Glomerular endothelial cell (primary cell): ENCODE data around the gene AFF4. TPM values are rescaled to one million over a fixed set of nuclear protein-coding genes. Genes with fewer than 3 reads are reported as not detected.

ENCODE experiments used
- DNase-seq: peaks from one replicate; pipeline ENCODE4 v3.0.0-alpha.2; 2011; ENCODE audit warnings: low read depth, low spot score; ENCODE audit errors: extremely low read depth
- total RNA-seq: library from RNA; depleted of rRNA; stranded (reverse); fragments of >200 nt; gene quantifications from 2 replicates; pipeline ENCODE4 v1.2.3, GENCODE V29; 2015

The AFF4 gene
- total RNA-seq, 1 donor from 2014 or later = 70.6 TPM

GRCh38 chr5:132895719-132896305 is 67.6 kb downstream of the AFF4 start:
- no peak for DNase-seq

GRCh38 chr5:132890817-132891216 is 72.6 kb downstream of the AFF4 start:
- no peak for DNase-seq

GRCh38 chr5:132889501-132889900 is 73.9 kb downstream of the AFF4 start:
- DNase-seq = no peak

GRCh38 chr5:132887283-132887682 is 76.2 kb downstream of the AFF4 start:
- DNase-seq = no peak

- no peak for DNase-seq
Observed at GRCh38 chr5:132886064-132886823, 77.2 kb downstream of the AFF4 start.

- no peak for DNase-seq
Observed at GRCh38 chr5:132884548-132884947, 78.9 kb downstream of the AFF4 start.

GRCh38 chr5:132883261-132883834 is 80.1 kb downstream of the AFF4 start:
- DNase-seq = peak; percentile 66

- no peak for DNase-seq
Observed at GRCh38 chr5:132877938-132878337, 85.5 kb downstream of the AFF4 start.

- DNase-seq = no peak
Observed at GRCh38 chr5:132877466-132877865, 86.0 kb downstream of the AFF4 start.

GRCh38 chr5:132876020-132876759 is 87.2 kb downstream of the AFF4 start:
- no peak for DNase-seq

GRCh38 chr5:132873930-132874271 is 89.5 kb downstream of the AFF4 start:
- DNase-seq = no peak

- DNase-seq = no peak
Observed at GRCh38 chr5:132873119-132873929, 90.1 kb downstream of the AFF4 start, which contains the start of gene LEAP2. Gene LEAP2, plus strand, starts transcription at chr5:132873668. Its CDS starts 27 bp downstream, at chr5:132873695.

- no peak for DNase-seq
Observed at GRCh38 chr5:132872788-132873118, 90.7 kb downstream of the AFF4 start.

GRCh38 chr5:132871459-132872284 is 91.8 kb downstream of the AFF4 start:
- DNase-seq = no peak

- DNase-seq = no peak
Observed at GRCh38 chr5:132870801-132871200, 92.6 kb downstream of the AFF4 start.

- DNase-seq = no peak
Observed at GRCh38 chr5:132868754-132869153, 94.7 kb downstream of the AFF4 start.

GRCh38 chr5:132867046-132867451 is 96.4 kb downstream of the AFF4 start:
- DNase-seq = no peak

GRCh38 chr5:132866342-132867045 is 96.9 kb downstream of the AFF4 start, which contains the start of the genes GDF9 and UQCRQ:
Gene GDF9, minus strand, starts transcription at chr5:132866469. Its CDS starts 1,936 bp downstream, at chr5:132864533.
Gene UQCRQ, plus strand, starts transcription at chr5:132866642. Its CDS starts 240 bp downstream, at chr5:132866882.
- peak; percentile 100 for DNase-seq
